ENCODE data around the gene CCDC88B. TPM values are rescaled to one million over a fixed set of nuclear protein-coding genes. Genes with fewer than 3 reads are reported as not detected.

The CCDC88B gene
- total and polyA plus RNA-seq, 2 of the 8 experiments (the other 6 are each of a cell fraction or from before 2014, with no cell fraction given): 5.9 to 12.5 TPM

GRCh38 chr11:64372021-64372420, 32.0 kb downstream of the CCDC88B start (continued):
- no peak for TF ChIP-seq CEBPB (IDR thresholded peaks at IDR 0.05; ENCODE audit: low read depth, low read length)
- no peak for TF ChIP-seq TBP (IDR thresholded peaks at IDR 0.05; ENCODE audit: low read depth, low read length)

Data from H1 (cell line).